Suppressor macrophage (primary cell): ENCODE data around the gene FYN.

Experiments
- DNase-seq, 4 experiments: peaks; one replicate each; pipeline ENCODE4 v3.0.0-alpha.2; 2020 to 2022

Gene FYN

DNA sequence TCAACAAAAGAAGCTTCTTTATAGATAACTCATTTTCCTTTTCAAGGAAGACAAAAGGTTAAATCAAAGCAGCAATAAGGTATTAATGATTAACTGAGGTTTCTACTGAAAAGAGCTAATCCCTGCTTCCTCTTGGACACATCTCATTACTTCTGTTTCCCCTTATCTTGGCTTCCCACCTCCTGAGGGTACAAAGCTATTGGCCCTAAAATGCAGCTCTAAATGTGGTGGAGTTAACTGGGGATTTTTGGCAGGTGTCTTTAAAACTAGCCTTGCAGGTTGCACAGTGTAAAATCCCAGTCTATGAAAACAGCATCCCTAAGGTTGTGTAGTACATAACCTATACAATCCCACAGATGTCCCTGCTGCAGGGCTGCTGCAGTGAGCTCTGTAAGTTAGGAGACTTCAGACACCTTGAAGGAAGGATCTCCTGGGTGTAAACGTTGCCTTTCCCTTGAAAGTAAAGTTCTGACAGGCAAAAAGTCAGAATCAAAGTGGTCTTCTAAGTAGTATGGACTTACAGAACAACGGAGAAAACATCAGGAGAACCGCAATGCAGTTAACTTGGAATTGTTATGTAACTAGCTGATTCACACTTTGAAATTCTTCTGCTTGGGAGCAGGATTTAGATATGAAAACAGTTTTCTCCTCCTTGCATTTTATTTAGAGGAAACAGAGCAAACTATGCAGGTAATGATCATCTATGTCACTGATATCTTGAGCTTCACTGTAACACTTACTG lies 195.8 kb downstream of the FYN start:
- no peak for DNase-seq

DNA sequence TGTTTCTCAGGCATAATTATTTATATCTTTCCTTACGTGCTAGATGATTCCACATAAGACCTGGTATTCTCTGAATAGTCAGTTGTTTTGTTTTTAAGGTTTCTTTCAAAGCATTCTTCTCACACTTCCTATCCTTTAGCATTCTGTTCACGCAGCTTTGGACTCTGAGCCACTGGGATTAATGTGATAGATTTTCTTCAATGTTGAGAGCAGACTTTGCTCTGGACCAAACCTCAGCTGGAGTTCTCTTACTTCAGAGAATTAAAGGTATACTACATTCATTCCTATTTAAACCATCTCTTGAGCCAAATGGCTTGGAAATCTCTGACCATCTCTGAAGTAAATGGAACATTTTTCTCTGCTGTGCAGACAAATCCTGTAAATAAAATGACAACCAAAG lies 196.9 kb downstream of the FYN start:
- DNase-seq: no peak

DNA sequence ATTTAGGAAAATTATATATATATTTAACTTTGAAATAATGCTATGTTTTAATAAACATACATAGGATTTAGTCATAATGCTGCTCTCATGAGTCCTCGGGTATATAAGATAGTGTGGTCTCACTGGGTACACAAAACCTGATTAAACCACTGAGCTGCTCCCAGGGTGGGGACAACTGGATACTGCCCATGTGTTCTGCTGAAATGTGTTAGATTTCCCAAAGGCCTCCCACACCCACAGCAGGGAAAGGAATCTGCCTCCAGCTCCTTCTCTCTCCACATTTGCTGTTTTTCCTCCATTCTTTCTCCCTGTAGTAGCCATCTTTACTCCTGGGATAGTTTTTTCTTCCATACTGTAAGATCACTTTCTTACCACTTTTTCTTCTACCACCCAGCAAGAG lies 198.4 kb downstream of the FYN start:
- no peak for DNase-seq

DNA sequence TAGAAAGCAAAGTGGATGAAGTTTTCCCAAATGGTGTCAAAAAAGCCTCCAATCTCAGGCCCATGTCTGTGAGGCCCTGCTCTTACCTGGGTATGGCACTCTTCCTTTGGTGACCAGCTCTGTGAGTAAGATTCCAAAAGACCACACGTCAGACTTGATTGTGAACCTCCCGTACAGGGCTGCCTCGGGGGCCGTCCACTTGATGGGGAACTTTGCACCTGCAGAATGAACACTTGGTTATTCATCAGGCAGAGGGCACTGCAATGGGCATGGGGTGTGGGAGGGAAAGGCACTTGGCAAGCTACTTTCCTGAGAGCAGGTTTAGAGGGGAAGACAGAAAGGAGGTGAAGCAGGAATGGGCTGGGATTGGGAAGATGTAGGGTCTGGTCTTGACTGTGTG lies 198.8 kb downstream of the FYN start:
- no peak for DNase-seq

DNA sequence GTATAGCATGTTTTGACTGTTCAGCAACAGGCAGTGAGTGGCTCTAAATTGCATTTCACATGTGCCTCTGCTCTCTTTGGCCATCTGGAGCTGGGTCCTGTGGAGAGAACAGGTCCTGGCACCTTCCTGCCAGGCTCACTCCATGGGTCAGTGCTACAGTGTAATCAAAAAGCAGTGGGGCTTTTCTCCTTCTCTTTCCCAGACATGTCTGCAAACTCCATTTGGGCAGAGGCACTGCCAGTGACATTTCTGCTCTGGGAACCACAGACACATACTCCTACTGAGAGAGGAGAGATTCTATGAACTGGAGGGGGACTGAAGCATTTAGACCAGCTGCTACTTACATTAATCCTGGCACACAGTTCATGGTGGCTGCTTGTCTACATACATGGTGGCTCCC lies 199.3 kb downstream of the FYN start:
- DNase-seq: no peak

DNA sequence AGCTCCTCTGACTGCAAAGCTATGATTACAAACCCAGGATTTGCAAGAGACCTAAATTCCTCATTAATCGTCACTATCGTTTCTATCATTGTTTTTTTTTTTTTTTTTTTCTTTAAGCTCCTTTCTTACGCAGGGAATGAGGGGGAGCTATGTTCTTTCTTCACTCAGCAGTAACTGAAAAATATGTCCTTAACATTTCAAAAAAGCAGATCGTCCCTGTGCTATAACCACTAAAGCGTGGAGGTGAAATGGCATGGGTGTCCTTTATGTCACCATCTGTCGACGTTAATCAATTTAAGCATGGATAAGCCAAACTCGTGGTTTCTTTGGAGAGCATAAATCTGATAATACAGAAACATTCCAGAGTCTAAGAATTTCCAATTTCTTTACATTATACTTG lies 199.7 kb downstream of the FYN start:
- DNase-seq: no peak

DNA sequence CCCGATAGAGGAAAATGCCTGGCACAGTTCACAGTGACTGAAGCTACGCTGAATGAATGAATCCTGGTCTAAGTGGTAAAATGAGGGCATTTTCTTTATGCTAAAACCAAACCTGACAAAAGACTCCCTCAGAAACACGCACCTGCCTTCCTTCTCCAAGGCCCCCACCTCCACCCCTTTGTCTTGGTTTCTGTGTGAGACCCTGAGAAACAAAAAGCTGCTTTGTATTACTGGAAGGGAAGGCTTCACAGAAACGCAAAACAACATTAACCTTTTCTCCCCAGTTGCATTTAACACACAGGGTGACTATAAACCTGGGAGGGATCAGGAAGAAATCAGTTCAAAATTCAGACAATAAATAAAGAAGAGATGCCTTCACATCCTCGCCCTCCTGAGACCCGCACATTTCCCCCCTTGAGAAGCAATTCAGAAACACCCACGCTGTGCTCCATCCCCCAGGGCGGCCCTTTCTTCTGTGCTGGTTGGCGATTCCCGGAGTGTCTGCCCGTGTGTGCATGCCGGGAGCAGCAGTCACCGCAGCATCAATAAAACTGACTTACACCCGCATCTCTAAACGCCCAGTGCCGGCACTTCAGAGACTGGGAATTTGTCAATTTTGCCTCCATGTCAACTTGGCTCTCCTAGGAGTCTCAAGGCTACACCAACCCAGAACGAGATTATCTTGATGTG lies 200.3 kb downstream of the FYN start:
- no peak for DNase-seq

DNA sequence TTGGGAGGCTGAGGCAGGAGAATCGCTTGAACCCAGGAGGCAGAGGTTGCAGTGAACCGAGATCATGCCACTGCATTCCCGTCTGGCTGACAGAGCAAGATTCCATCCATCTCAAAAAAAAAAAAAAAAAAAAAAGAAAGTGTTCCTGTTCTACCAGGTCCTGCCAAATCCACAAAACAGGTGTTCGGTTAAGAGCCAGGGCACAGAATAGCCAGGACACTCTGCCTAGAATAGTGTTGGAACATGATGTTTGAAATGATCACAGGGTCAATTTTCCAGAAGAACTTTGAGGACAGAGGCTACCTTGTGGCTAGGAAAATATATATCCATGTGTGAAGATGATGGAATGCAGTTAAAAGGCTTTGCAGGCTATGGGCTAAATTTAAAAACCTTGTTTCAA lies 203.9 kb downstream of the FYN start:
- DNase-seq: no peak

DNA sequence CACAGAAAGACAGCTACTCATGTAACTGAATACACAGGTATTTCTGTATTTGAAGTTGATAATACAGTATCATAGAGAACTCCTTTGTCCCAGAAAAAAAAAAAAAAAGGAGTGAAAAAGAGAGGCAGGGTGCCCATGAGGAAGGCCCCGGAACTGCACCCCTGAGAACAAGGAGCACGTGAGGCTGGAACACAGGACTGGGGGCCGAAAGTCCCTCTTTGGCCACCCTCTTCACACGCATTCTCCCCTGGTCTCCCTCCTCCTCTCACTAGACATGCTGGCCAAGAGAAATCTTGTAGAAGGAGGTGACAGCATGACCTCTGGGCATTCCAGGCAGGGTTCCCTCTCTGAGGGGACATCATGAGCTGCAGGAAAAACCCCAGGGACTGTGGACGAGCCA lies 204.8 kb downstream of the FYN start:
- DNase-seq: peak in 1 of 4 experiments; percentile 17

DNA sequence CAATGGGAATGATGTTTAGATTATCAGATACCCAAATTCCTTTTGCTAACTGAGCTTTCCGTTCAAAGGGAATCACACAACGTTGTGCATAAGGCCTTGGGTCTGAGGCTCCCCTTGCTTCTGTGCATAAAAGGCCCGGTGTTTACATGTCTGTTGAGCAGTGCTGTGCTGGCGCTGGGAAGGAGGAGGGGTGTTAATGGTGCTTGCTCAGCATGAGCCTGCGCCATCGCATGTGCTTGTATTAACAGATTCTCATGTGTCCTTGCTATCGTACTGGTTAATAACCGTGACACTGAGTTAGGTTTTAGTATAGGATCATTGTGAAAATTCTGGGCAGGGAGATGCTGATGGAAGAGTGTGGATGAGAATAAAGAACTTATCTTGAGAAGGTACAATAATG lies 205.3 kb downstream of the FYN start:
- no peak for DNase-seq

DNA sequence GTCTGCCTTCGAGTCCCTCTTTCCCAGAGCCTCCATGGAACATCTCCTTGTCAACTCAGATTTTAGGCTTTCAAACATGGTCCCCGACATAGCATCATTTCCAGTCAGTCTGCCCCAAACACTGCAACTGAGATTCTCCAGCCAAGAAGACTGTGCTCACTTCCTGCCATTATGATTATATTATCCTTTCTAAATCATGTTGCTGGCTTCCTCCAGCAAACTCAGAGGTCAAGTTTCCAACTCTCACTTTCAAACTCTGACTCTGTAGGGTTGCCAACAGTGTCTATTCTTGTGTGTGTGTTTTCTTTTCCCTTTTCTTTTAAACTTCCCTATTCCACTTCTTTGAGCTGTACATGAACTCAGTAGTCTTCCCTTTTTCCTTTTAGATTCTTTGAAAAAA lies 206.4 kb downstream of the FYN start:
- DNase-seq: peak; percentile 49 to 82 (median 68)

DNA sequence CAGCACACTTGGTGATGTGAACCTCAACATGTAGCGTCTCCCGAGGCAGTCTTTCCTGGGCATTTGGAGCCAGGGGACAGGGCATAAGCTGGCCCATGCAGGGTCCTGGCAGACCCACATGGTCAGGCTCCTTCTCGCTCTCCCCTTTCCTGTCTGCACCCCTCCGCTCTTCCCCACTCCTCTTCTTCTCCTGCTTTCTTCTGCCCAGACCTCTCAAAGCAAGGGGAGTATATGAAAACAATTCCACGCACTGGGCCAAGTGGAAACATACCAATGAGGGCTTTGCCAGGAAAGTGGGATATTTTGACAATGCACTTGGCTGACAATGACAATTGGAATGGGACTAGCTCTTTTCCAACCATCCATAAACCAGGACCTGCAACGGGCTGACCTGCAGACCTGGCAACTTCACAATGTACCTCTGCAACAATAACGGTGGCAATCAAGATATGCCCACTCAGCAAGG lies 208.7 kb downstream of the FYN start:
- DNase-seq: no peak

DNA sequence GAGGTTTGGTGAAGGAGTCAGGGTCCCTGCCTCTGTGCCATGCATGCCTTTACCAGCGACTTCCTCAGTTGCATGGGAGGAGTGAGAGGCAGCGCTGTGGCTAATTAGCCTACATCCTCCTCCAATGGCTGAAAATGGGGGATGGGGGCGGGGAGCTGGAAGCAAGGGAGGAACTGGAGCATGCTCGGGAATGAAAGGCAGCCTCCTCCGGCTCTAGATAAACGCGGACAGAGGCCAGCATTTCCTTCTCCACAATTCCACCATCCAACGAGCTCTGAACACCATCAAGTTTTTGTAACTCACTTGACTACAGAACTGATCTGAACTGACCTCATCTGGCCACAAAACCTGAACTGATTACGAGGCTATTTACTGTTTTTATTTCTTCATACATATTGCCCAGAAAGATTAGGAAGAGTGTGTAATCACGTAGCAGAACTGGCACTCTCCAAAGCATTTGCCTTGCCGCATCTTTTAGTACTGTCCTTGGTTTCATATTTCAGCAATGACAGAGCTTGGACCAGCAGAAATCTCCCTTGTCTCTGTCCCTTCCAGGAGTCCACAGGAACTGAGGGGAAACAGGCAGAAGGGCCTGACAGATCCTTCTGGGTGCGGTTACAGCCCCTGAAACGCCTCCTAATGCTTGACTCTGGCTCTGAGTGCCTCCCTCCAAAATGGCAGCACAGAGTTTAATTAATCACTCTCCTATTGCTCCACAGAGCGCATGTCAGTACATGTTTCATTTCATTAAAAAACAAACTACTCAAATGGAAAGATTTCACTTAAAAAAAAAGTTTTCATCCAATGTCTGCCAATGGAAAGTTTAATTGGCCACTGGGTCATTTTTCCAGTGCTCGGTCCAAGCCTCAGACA lies 209.3 kb downstream of the FYN start:
- DNase-seq: no peak

DNA sequence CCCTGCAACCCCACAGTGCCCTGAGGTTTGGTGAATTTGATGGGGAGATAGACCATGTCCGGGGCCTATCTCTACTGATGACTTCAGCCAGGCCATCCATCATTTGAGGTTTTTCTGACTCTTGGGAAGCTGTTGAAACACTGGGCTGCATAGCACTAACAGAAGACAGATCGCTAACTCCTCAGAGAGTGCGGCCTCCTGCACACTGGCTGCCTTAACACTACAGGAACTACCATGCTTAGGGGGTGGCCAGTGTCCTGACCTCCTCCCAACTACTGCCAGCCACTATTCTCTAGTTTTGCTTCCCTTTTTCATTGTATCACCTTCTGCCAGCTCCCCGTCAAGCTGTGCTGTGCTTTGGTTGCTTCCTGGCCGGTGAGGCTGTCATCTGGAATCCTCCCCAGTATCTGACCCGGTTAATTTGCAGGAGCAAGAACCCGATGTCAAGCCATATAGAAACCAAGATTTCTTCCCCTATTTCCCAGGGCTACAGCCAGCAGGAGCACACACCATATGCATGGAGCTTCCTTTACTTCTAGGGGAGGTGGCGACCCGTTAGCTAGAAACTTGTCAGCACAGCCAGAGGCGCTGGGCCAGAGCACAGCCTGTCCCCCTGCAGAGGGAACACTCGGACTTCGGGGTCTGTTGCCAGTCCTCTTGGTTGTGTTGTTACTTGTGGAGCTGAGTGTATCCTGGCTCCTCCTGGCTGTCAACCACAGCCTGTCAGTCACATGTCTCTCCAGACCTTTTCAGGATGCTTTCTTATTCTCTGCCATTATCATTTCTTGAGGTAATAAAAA lies 210.3 kb downstream of the FYN start:
- peak in 3 of 4 experiments; percentile 31 to 42 (median 35) for DNase-seq

DNA sequence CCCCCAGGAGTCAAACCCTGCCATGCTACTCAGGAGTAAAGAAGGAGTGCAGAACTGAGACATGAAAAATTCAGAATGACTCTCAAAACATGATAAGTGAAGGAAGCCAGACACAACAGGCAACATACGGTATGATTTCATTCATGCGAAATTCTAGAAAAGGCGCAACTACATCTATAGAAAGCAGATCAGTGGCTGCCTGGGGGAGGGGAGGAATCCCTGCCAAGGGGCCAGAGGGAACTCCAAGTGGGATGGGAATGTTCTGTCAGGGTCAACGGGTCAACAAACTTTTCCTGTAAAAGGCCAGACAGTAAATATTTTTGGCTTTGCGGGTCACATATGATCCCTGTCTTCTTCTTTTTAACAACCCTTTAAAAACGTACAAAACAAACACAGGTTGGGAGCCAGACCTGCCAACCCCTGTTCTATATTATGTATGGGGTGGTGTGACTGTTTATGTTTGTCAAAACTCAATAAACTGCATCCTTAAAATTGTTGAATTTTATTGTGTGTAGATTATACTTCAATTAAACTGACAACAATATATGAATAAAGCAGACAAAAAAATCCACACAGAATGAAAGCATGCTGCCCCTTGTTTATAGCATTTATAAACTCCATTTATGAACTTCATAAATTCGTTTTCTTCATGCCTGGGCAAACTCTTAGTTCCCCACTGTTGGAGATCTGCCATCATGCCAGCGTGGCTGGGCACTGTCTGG lies 211.0 kb downstream of the FYN start:
- no peak for DNase-seq

DNA sequence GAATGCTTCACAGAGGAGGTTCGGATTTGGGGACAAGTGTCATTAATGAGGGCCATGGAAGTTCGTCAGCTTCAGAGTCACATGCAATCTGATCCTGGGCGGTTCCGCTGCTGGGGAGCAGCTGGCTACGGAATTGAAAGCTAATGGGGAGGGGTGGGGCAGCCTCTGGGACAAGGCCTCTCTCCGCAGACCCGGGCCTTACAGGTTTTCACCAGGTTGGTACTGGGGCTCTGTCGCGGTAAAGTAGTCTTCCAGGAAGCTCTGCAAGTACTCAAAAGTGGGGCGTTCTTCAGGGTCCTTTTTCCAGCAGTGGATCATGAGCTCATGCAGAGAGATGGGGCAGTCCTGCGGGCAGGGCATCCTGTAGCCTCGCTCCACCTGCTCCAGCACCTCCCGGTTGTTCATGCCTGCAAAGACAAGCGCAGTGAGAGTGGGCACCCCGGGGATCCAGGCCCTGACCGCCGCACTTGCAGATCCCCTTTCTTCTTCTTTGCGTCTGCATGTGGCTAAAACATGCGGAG lies 211.7 kb downstream of the FYN start:
- DNase-seq: no peak

DNA sequence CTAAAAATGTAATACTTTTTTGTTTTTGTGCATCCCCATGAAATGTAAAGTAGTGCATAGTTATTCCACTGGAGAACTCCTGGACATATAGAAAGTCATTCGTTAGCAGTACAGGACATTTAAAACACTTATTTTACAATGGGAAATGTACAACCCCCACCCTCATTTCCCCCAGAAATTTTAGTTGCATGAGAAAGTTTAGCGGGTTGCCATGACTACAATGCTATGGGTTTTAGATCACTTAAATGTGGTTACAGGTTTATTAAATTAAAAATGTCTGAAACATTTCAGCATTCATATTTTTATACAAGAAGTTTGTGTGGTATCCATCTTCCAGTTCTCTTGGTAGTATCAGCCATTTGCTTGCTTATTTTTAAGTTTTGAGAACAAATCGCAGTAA lies 212.7 kb downstream of the FYN start:
- DNase-seq: no peak

DNA sequence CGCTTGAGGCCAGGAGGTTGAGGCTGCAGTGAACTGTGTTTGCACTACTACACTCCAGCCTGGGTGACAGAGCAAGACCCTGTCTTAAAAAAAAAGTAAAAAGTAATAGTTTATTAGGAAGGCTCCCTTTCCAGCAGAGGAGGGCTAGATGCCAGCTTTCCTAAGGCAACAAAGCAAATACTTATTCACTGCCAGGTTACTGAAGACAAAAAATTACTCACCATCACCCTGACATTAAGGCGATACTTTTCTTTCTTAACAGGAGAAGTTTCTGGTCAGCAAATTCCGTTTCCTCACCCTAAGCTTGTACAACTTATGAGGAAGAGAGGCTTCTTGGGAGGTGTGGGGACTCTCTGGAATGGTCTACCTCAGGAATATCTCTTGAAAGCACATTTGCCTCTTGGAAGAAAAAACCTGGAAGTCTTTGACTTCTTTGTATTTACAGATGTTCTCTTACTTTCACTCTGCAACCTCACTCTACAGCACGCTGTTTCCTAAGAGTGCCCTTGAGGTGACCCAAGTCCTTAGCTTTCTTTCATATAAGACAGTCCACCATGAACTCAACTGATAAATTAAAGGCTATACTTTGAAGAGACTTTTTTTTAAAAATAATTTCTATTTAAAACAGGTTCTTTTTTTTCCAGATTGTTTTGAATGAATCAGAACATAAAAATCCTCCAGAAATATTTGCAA lies 214.6 kb downstream of the FYN start:
- DNase-seq: peak; percentile 24 to 63 (median 52)

DNA sequence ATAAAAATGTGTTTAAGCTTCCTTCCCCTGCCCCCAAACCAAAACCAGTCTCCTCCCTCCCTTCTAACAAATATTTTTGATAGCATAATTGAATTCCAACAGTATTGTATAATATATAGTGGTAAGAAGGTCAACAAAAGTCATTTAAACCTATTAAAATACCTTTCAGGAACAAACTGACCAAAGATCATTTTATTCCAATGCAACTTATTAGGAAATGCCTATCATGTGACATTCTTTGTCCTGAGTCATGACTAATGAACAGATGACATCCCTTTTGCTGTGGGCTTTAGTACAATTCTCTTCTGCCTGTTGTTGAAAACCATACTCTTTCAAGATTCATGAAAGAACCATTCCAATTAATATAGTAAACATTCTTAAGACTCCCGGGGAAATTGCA lies 216.1 kb downstream of the FYN start:
- peak; percentile 23 to 83 (median 64) for DNase-seq

DNA sequence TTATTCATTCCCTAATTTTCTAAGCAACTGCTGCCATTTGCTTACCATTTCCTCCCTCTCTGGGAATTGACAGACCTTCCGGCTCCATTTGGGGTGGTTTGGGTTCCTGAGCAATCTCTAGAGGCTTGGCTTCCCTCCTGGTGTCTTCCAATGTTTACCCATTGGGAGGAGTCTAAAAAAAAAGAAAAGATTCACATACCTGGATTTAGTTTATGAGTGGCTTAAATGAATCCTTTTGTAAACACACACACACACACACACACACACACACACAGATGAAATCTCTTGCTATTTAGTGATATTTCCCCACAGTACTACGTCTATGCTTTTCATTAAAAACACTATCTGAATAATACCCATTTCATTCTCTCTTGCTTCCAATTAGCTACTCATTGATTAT lies 219.3 kb downstream of the FYN start:
- no peak for DNase-seq

DNA sequence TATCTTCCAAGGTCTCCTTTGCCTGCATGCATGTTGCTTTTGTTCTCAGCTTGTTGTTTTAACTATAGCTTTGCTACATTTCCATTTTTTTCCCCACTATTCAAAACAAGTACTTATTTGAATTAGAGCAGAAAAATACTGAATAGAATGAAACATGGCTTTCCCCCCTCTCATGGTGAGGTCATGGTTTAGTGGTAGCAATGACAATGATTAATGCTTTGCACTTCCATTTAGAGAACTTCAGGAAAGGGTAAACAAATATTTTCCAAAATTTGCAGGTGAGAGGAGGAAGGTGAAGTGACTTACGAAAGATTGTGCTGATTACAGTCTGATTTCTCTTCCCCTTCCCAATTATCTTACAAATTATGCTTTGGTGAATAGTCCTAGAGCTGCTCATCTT lies 219.8 kb downstream of the FYN start:
- no peak for DNase-seq
